Liver (tissue), 9 donors: ENCODE results near the gene GRK6. TPM values are rescaled to one million over a fixed set of nuclear protein-coding genes. Genes with fewer than 3 reads are reported as not detected.

Source experiments
- DNase-seq: peaks from one replicate; pipeline ENCODE4 v3.0.0-alpha.2; 2017; ENCODE audit warnings: low spot score
- H3K27ac ChIP-seq, 2 donors: one replicate each; pipeline ENCODE4 v1.7.0; 2013; ENCODE audit warnings: inconsistent platforms in 2 of 2, low read length in 2 of 2, control low read depth in 1 of 2, low read depth in 1 of 2, mild to moderate bottlenecking in 1 of 2
- H3K27me3 ChIP-seq, 4 donors: one replicate each; pipeline versions ENCODE4 v1.6.1 to v1.7.0; 2013; ENCODE audit warnings: low read length in 3 of 4, inconsistent platforms in 1 of 4, mild to moderate bottlenecking in 1 of 4, moderate library complexity in 1 of 4; ENCODE audit not compliant: control insufficient read depth in 4 of 4, insufficient read depth in 4 of 4
- H3K36me3 ChIP-seq, 4 donors: one replicate each; pipeline versions ENCODE4 v1.6.1 to v1.7.0; 2013; ENCODE audit warnings: low read length in 3 of 4, mild to moderate bottlenecking in 3 of 4, low read depth in 1 of 4, moderate library complexity in 1 of 4; ENCODE audit not compliant: control insufficient read depth in 4 of 4, insufficient read depth in 3 of 4
- H3K4me1 ChIP-seq, 4 donors: one replicate each; pipeline versions ENCODE4 v1.6.1 to v1.7.0; 2013; ENCODE audit warnings: low read length in 3 of 4, mild to moderate bottlenecking in 3 of 4, moderate library complexity in 1 of 4; ENCODE audit not compliant: control insufficient read depth in 4 of 4, insufficient read depth in 4 of 4
- H3K4me3 ChIP-seq, 3 donors: one replicate each; pipeline versions ENCODE4 v1.6.1 to v1.7.0; 2013; ENCODE audit warnings: low read length in 3 of 3, control low read depth in 1 of 3, low read depth in 1 of 3, mild to moderate bottlenecking in 1 of 3
- H3K9ac ChIP-seq, 2 donors: one replicate each; pipeline ENCODE4 v1.7.0; 2013; ENCODE audit warnings: low read length in 2 of 2, mild to moderate bottlenecking in 2 of 2, moderate library complexity in 2 of 2, control low read depth in 1 of 2, low read depth in 1 of 2
- H3K9me3 ChIP-seq, 4 donors: one replicate each; pipeline versions ENCODE4 v1.6.1 to v1.7.0; 2013; ENCODE audit warnings: low read length in 3 of 4; ENCODE audit not compliant: control insufficient read depth in 4 of 4
- ATF3 ChIP-seq: IDR thresholded peaks from 2 replicates; pipeline ENCODE4 v1.6.1; 2016; ENCODE audit warnings: antibody characterized with exemption
- FOXA1 ChIP-seq: IDR thresholded peaks from 2 replicates; pipeline ENCODE4 v1.6.1; 2016; ENCODE audit warnings: antibody characterized with exemption
- FOXA2 ChIP-seq: IDR thresholded peaks from 2 replicates; pipeline ENCODE4 v1.6.1; 2016; ENCODE audit warnings: antibody characterized with exemption
- GABPA ChIP-seq, 2 donors: IDR thresholded peaks in 1 of 2; conservative IDR thresholded peaks in 1 of 2; 2 replicates each; pipeline ENCODE4 v1.6.1; 2016; ENCODE audit warnings: antibody characterized with exemption in 2 of 2, mild to moderate bottlenecking in 1 of 2, moderate library complexity in 1 of 2
- HNF4A ChIP-seq, 2 donors: conservative IDR thresholded peaks; 2 replicates each; pipeline ENCODE4 v1.6.1; 2016; ENCODE audit warnings: antibody characterized with exemption in 2 of 2, mild to moderate bottlenecking in 2 of 2
- HNF4G ChIP-seq: IDR thresholded peaks from 2 replicates; pipeline ENCODE4 v1.6.1; 2016; ENCODE audit warnings: antibody characterized with exemption
- NR2F2 ChIP-seq: IDR thresholded peaks from 2 replicates; pipeline ENCODE4 v1.6.1; 2016; ENCODE audit warnings: antibody characterized with exemption
- RAD21 ChIP-seq, 2 donors: IDR thresholded peaks; 2 replicates each; pipeline ENCODE4 v1.6.1; 2016; ENCODE audit warnings: antibody characterized with exemption in 2 of 2, mild to moderate bottlenecking in 2 of 2
- REST ChIP-seq: IDR thresholded peaks from 2 replicates; pipeline ENCODE4 v1.6.1; 2016; ENCODE audit warnings: antibody characterized with exemption, mild to moderate bottlenecking
- RXRA ChIP-seq, 2 donors: IDR thresholded peaks; 2 replicates each; pipeline ENCODE4 v1.6.1; 2017 to 2018; ENCODE audit warnings: antibody characterized with exemption in 2 of 2, mild to moderate bottlenecking in 1 of 2
- SP1 ChIP-seq: IDR thresholded peaks from 2 replicates; pipeline ENCODE4 v1.6.1; 2018; ENCODE audit warnings: antibody characterized with exemption, mild to moderate bottlenecking
- TAF1 ChIP-seq: conservative IDR thresholded peaks from 2 replicates; pipeline ENCODE4 v1.6.1; 2016; ENCODE audit warnings: antibody characterized with exemption, mild to moderate bottlenecking
- YY1 ChIP-seq: IDR thresholded peaks from 2 replicates; pipeline ENCODE4 v1.6.1; 2016; ENCODE audit warnings: antibody characterized with exemption, mild to moderate bottlenecking
- ZBTB33 ChIP-seq: IDR thresholded peaks from 2 replicates; pipeline ENCODE4 v1.6.1; 2016; ENCODE audit warnings: antibody characterized with exemption
- WGBS: extraction: QIAGEN DNeasy Blood & Tissue Kit; methylation state at CpG from one replicate; pipeline ENCODE4 v1.1.7; 2013; 5-methylcytosine and 5-hydroxymethylcytosine counted together
- polyA plus RNA-seq, 2 donors: library from polyadenylated mRNA; stranded (reverse) in 1 of 2; unstranded in 1 of 2; fragments of 200-250 nt in 1 of 2; fragments of >200 nt in 1 of 2; fragmentation: Nextera tagmentation in 1 of 2; extraction: Ambion mirVana in 1 of 2; gene quantifications; one replicate each; pipeline versions ENCODE4 v1.2.1 to v1.2.3, GENCODE V29; 2013 to 2015
- total RNA-seq, 2 donors: library from RNA; depleted of rRNA; stranded (reverse); fragments of >200 nt; gene quantifications; one replicate each; pipeline ENCODE4 v1.2.3, GENCODE V29; 2014
- TF ChIP-seq, protein P1 (sequence below): IDR thresholded peaks from 2 replicates; pipeline ENCODE4 v1.6.1; 2016; ENCODE audit warnings: antibody characterized with exemption
- TF ChIP-seq, protein P2 (sequence below): fragments of 150-350 bp; IDR thresholded peaks from 2 replicates; pipeline ENCODE4 v1.5.1; 2017; ENCODE audit warnings: improper control_type of control experiment, low read depth, low read length; ENCODE audit not compliant: missing input control
- donor health status: healthy.
- donor health status: healthy.
- donor health status: healthy.
- donor health status: healthy.
- donor health status: healthy.

The GRK6 gene
- total and polyA plus RNA-seq, 4 donors, result 3.1 to 24.0 (median 10.8) TPM

DNA sequence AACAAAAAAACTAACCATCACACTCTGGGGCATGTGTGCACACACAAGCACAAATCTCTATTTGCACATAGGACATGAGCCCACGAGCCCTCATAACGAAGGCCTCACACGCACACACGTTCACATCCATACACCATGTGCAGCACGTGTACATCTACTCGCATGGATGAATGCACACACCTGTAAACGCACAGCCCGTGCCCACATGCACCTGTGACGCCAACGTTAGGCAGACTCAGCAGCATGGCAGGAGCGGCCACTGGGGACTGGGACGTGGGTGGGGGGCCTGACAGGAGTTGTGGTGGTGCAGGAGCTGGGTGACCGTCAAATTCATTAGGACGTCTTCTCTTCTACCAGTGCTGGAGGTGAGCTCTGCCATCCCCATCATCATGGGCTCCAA lies 39.1 kb upstream of the GRK6 start:
- no peak overlapping the region for H3K4me3 ChIP-seq
- no peak for DNase-seq
- TF ChIP-seq TAF1, result no peak
- TF ChIP-seq RXRA (IDR thresholded peaks at IDR 0.05), result no peak
- TF ChIP-seq NR2F2, result no peak
- no peak for TF ChIP-seq ATF3
- no peak for TF ChIP-seq GABPA (IDR thresholded peaks at IDR 0.05 in 1 of 2, conservative IDR thresholded peaks at IDR 0.05 in 1 of 2)
- TF ChIP-seq SP1, result no peak
- TF ChIP-seq, protein P1, sequence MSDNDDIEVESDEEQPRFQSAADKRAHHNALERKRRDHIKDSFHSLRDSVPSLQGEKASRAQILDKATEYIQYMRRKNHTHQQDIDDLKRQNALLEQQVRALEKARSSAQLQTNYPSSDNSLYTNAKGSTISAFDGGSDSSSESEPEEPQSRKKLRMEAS, result no peak
- no peak for TF ChIP-seq FOXA1
- TF ChIP-seq FOXA2, result no peak
- TF ChIP-seq HNF4G, result no peak
- TF ChIP-seq YY1, result no peak
- TF ChIP-seq REST, result no peak
- TF ChIP-seq ZBTB33, result no peak
- TF ChIP-seq, protein P2, sequence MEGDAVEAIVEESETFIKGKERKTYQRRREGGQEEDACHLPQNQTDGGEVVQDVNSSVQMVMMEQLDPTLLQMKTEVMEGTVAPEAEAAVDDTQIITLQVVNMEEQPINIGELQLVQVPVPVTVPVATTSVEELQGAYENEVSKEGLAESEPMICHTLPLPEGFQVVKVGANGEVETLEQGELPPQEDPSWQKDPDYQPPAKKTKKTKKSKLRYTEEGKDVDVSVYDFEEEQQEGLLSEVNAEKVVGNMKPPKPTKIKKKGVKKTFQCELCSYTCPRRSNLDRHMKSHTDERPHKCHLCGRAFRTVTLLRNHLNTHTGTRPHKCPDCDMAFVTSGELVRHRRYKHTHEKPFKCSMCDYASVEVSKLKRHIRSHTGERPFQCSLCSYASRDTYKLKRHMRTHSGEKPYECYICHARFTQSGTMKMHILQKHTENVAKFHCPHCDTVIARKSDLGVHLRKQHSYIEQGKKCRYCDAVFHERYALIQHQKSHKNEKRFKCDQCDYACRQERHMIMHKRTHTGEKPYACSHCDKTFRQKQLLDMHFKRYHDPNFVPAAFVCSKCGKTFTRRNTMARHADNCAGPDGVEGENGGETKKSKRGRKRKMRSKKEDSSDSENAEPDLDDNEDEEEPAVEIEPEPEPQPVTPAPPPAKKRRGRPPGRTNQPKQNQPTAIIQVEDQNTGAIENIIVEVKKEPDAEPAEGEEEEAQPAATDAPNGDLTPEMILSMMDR, result no peak
- H3K4me1 ChIP-seq, result peaks cover 0 to 7% (median 4%) of the 10 kb centered on the region in 4 donors
- no peaks in the 10 kb centered on the region for H3K27me3 ChIP-seq
- H3K36me3 ChIP-seq, result no peaks in the 10 kb centered on the region
- WGBS, result 87% methylated on average over 14 of the region's 14 CpGs
- H3K27ac ChIP-seq, result no peak overlapping the region
- no peak overlapping the region for H3K9ac ChIP-seq
- no peaks in the 10 kb centered on the region for H3K9me3 ChIP-seq

GRCh38 chr5:177388521-177389052 lies 37.9 kb upstream of the GRK6 start:
- DNase-seq, result no peak
- 94% methylated on average over 10 of the region's 10 CpGs for WGBS
- Histone ChIP-seq H3K27me3 (no peaks in the 10 kb centered on the region), H3K9ac (no peak overlapping the region), H3K9me3 (no peaks in the 10 kb centered on the region), H3K36me3 (no peaks in the 10 kb centered on the region), H3K27ac (no peak overlapping the region), H3K4me1 (no peaks in the 10 kb centered on the region), H3K4me3 (no peak overlapping the region)
- TF ChIP-seq RAD21 (IDR thresholded peaks at IDR 0.05), result no peak
- TF ChIP-seq NR2F2, result no peak
- no peak for TF ChIP-seq SP1
- TF ChIP-seq, protein P1, result no peak
- no peak for TF ChIP-seq HNF4A (conservative IDR thresholded peaks at IDR 0.05)
- no peak for TF ChIP-seq FOXA2
- TF ChIP-seq FOXA1, result no peak
